Measurements from ENCODE around the gene BUB3.
A peak's percentile ranks its signal among the peaks of the same experiment; 100 is the strongest.

BUB3 gene

DNA sequence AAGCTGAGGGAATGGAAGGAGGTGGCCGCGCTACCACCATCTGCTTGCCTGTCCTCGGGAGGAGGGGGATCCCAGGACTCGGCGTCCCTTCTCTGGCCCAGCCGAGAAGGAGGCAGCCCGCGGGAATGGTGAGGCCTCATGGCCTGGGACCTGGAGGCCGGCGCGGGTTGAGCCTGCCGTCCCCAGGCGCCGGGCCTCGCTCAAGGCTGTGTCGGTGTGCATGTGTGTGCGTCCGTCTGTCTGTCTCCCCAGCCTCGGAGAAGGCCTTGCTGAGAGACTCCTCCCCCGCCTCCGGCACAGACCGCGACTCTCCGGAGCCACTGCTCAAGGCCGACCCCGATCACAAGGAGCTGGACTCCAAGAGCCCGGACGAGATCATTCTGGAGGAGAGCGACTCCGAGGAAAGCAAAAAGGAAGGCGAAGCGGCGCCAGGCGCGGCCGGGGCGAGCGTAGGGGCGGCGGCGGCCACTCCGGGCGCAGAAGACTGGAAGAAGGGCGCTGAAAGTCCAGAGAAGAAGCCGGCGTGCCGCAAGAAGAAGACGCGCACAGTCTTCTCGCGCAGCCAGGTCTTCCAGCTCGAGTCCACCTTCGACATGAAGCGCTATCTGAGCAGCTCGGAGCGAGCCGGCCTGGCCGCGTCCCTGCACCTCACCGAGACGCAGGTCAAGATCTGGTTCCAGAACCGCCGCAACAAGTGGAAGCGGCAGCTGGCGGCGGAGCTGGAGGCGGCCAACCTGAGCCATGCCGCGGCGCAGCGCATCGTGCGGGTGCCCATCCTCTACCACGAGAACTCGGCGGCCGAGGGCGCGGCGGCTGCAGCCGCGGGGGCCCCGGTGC lies 17.2 kb upstream of the BUB3 start:
- H3K4me3 ChIP-seq (ENCODE audit: low read depth, low read length), result peak overlapping the region; percentile 55
- DNase-seq (ENCODE audit: low read depth), result no peak
- TF ChIP-seq, protein P1, sequence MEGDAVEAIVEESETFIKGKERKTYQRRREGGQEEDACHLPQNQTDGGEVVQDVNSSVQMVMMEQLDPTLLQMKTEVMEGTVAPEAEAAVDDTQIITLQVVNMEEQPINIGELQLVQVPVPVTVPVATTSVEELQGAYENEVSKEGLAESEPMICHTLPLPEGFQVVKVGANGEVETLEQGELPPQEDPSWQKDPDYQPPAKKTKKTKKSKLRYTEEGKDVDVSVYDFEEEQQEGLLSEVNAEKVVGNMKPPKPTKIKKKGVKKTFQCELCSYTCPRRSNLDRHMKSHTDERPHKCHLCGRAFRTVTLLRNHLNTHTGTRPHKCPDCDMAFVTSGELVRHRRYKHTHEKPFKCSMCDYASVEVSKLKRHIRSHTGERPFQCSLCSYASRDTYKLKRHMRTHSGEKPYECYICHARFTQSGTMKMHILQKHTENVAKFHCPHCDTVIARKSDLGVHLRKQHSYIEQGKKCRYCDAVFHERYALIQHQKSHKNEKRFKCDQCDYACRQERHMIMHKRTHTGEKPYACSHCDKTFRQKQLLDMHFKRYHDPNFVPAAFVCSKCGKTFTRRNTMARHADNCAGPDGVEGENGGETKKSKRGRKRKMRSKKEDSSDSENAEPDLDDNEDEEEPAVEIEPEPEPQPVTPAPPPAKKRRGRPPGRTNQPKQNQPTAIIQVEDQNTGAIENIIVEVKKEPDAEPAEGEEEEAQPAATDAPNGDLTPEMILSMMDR (IDR thresholded peaks at IDR 0.05; ENCODE audit: low read depth, low read length, missing control alignments), result no peak

DNA sequence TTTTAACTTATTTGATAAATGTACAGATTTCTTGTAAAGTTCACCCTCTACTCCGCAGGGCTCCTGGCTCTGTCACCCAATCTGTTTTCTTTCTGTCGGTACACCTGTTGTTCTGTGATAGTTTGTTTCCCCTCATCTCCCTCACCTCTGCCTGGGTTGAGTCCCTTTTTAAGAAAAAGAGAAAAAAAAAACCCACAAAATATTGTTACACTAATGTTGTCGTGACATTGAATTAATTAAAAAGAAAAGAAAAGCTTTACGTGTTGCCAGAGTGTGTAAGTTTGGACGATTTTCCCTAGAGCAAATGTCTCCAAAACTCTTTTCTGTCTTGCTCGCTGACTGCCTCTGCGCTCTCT lies 15.1 kb upstream of the BUB3 start:
- H3K4me3 ChIP-seq (ENCODE audit: low read depth, low read length), result no peak overlapping the region; the same call in 1 of the 2 replicates
- no peak for DNase-seq (ENCODE audit: low read depth)
- TF ChIP-seq, protein P1 (IDR thresholded peaks at IDR 0.05; ENCODE audit: low read depth, low read length, missing control alignments), result no peak

DNA sequence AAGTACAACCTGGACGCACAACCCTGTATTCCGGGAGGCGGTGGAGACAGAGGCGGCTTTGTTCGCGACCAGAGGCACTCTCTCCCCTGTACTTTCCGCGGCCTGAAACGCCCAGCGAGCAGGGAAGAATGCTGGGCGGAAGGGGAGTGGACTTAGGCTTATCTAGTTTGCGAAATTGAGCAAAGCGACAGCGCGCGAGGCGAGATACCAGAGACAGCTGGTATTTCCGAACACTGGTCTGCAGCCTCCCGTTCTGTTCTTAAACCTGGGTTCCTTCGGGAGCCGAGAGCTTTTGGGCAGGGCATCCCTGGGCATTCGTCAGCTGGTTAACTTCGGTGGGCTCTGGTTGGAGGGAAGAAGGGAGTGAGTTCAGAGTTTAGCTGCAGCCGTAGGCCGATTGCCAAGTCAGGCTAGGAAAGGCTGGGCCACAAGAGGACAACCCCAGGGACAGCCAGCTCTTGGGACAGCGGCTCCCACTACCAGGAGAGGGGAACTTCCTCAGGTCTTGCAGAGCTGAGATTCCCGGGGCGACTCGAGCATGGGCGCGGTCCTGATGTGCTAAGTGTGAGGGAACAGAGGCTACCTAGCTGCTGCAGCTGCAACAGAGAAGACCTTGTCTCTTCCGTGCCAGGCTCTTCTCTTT lies 14.6 kb upstream of the BUB3 start:
- TF ChIP-seq, protein P1 (IDR thresholded peaks at IDR 0.05; ENCODE audit: low read depth, low read length, missing control alignments), result no peak
- no peak overlapping the region; the same call in 1 of the 2 replicates for H3K4me3 ChIP-seq (ENCODE audit: low read depth, low read length)
- no peak for DNase-seq (ENCODE audit: low read depth)

DNA sequence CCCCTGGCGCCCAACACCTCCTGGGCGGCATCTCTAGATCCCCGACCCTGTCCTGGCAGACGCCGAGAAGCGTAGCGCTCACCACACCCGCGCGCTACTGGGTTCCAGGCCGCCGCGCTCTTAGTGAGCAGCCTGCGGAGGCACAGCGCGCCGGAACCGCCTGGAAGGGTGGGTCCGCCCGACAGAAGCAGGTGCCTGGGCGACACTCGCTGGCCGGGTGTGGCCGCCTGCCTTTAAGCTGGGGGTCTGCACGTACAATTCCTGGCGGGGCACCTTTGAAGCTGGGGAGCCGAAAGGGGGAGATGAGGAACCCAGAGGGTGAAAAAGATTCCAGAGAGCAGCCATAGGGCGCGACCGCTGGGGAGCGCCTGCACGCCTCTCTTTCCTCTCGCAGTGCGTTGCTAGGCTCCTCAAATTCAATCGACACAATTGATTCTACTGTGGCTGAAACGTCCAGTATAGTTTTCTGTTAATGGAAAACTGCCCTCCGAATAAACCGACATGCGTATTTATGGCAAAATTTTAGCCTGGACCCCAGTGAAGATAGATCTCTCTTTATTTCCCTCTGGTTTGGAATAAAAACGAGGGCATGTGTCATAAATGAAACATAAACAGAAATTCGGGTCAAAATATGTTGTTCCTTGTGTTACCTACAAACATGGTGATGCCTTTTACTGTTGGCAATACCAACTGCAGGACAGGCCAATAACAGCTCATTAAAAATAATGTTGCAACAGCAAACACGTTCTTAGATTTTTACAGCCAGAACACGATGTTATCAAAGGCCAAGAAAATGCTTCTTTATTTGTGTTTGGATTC lies 13.8 kb upstream of the BUB3 start:
- no peak overlapping the region for H3K4me3 ChIP-seq (ENCODE audit: low read depth, low read length)
- TF ChIP-seq, protein P1 (IDR thresholded peaks at IDR 0.05; ENCODE audit: low read depth, low read length, missing control alignments), result no peak
- DNase-seq (ENCODE audit: low read depth), result no peak

DNA sequence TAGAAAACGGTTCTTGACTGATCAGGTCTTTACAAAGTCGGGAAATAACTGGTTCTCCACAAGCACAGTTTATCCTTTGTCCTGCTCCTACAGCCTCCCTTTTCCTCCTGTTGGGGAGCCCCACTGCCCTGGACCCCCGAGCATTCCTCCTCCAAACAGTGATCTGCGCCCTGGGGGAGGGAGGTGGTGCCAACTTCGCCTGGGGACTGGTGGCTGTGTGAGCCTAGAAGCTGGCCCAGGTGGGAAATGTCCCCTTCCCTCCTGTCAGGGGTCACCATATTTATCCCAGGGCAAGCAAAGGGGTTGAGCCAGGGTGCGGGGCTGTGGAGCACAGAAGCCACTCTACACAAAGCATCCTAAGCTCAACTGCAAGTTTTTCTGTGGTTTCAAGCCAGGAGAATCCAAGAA lies 13.2 kb upstream of the BUB3 start:
- no peak for DNase-seq (ENCODE audit: low read depth)
- TF ChIP-seq, protein P1 (IDR thresholded peaks at IDR 0.05; ENCODE audit: low read depth, low read length, missing control alignments), result no peak

DNA sequence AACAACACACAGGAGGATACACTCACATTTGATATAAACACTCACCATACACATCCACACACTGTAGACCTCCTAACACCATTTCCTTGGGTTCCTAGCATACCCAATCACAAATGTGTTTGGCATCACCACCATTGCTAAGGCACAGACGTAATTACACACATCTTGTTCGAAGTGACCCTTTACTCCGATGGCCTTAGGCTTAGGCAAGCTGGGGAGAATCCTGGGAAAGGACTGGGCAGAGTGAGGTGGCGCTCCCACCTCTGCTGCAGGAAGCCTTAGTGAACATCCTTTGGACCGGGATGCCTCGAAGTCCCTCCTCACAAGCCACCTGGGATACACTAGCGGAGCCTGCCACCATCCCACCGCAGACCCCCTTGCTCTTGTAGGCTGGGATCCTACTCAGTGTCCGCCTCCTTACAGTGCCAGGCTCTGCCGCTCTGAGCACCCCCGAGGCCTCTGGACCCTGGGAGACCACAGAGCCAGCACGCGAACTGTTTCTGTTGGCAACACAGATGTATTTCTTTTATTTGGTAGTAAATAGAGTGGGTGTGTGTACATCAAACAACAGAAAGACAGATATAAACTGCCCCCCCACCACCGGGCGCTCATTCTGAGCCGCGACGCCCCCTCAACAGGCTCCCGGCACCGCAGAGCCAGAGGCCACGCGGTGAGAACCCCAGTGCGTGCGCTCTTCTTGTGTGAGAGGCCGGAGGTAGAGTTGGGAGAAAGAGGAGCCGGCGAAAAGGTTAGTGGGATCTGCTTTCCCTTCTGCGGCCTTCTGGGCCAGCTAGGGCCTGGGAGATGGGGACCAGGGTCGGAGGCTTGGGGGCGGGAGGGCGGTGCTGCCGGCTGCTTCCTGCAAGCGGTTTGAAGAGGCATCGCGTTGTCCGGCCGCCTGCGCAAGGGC lies 12.2 kb upstream of the BUB3 start:
- TF ChIP-seq, protein P1 (IDR thresholded peaks at IDR 0.05; ENCODE audit: low read depth, low read length, missing control alignments), result no peak
- no peak for DNase-seq (ENCODE audit: low read depth)
- no peak overlapping the region for H3K4me3 ChIP-seq (ENCODE audit: low read depth, low read length)

More for the DNA sequence above, 13.2 kb upstream of the BUB3 start:
- H3K4me3 ChIP-seq (ENCODE audit: low read depth, low read length), result no peak overlapping the region
